Measurements from ENCODE around the gene SMIM31.
A peak's percentile ranks its signal among the peaks of the same experiment; 100 is the strongest.

SMIM31 gene

GRCh38 chr4:164779811-164780216 lies 25.9 kb downstream of the SMIM31 start:
- Histone ChIP-seq H3K9ac (ENCODE audit: low read length) (no peak overlapping the region), H3K4me1 (ENCODE audit: low read length) (no peaks in the 10 kb centered on the region), H3K4me2 (ENCODE audit: low read length) (no peak overlapping the region), H3K27ac (ENCODE audit: low read length) (no peak overlapping the region), H3K9me3 (ENCODE audit: insufficient read depth, low read length) (no peaks in the 10 kb centered on the region), H3K4me3 (ENCODE audit: low read length) (no peak overlapping the region), H3K36me3 (replicated peaks; ENCODE audit: low read depth, low read length) (no peaks in the 10 kb centered on the region), H4K20me1 (ENCODE audit: insufficient read depth, low read length) (no peaks in the 10 kb centered on the region), H3K27me3 (ENCODE audit: low read depth, low read length) (peaks cover 13% of the 10 kb centered on the region; the same call in 1 of the 2 replicates), H2AFZ (ENCODE audit: low read depth, low read length) (no peak overlapping the region), H3K79me2 (ENCODE audit: low read length) (no peaks in the 10 kb centered on the region)
- no peak for TF ChIP-seq EZH2phosphoT487 (IDR thresholded peaks at IDR 0.05; ENCODE audit: low read depth)
- TF ChIP-seq CTCF (IDR thresholded peaks at IDR 0.05; ENCODE audit: low read depth, low read length): peak; percentile 96

GRCh38 chr4:164780839-164781238 lies 26.9 kb downstream of the SMIM31 start:
- no peaks in the 10 kb centered on the region for H4K20me1 ChIP-seq (ENCODE audit: insufficient read depth, low read length)
- H3K79me2 ChIP-seq (ENCODE audit: low read length): no peaks in the 10 kb centered on the region
- H3K9ac ChIP-seq (ENCODE audit: low read length): no peak overlapping the region
- H3K4me3 ChIP-seq (ENCODE audit: low read length): no peak overlapping the region
- H2AFZ ChIP-seq (ENCODE audit: low read depth, low read length): no peak overlapping the region
- H3K4me2 ChIP-seq (ENCODE audit: low read length): no peak overlapping the region
- no peaks in the 10 kb centered on the region for H3K36me3 ChIP-seq (replicated peaks; ENCODE audit: low read depth, low read length)
- H3K27me3 ChIP-seq (ENCODE audit: low read depth, low read length): 0 out of 2 replicates have a peak, but pooled peaks cover 7% of the 10 kb centered on the region
- no peak overlapping the region for H3K27ac ChIP-seq (ENCODE audit: low read length)
- no peak for TF ChIP-seq EZH2phosphoT487 (IDR thresholded peaks at IDR 0.05; ENCODE audit: low read depth)
- TF ChIP-seq CTCF (IDR thresholded peaks at IDR 0.05; ENCODE audit: low read depth, low read length): no peak
- no peaks in the 10 kb centered on the region for H3K4me1 ChIP-seq (ENCODE audit: low read length)
- no peaks in the 10 kb centered on the region for H3K9me3 ChIP-seq (ENCODE audit: insufficient read depth, low read length)

- no peaks in the 10 kb centered on the region for H3K79me2 ChIP-seq (ENCODE audit: low read length)
Observed at GRCh38 chr4:164783976-164784375, 30.0 kb downstream of the SMIM31 start.

GRCh38 chr4:164789047-164789446 lies 35.1 kb downstream of the SMIM31 start:
- Histone ChIP-seq H3K27me3 (ENCODE audit: low read depth, low read length) (no peaks in the 10 kb centered on the region), H3K36me3 (replicated peaks; ENCODE audit: low read depth, low read length) (no peaks in the 10 kb centered on the region), H3K9me3 (ENCODE audit: insufficient read depth, low read length) (no peaks in the 10 kb centered on the region), H3K79me2 (ENCODE audit: low read length) (no peaks in the 10 kb centered on the region), H3K27ac (ENCODE audit: low read length) (no peak overlapping the region), H3K4me1 (ENCODE audit: low read length) (no peaks in the 10 kb centered on the region), H4K20me1 (ENCODE audit: insufficient read depth, low read length) (no peaks in the 10 kb centered on the region), H3K9ac (ENCODE audit: low read length) (no peak overlapping the region), H3K4me2 (ENCODE audit: low read length) (no peak overlapping the region), H3K4me3 (ENCODE audit: low read length) (no peak overlapping the region), H2AFZ (ENCODE audit: low read depth, low read length) (no peak overlapping the region)
- TF ChIP-seq EZH2phosphoT487 (IDR thresholded peaks at IDR 0.05; ENCODE audit: low read depth) (no peak), CTCF (IDR thresholded peaks at IDR 0.05; ENCODE audit: low read depth, low read length) (no peak)

More at GRCh38 chr4:164783976-164784375, 30.0 kb downstream of the SMIM31 start:
- H4K20me1 ChIP-seq (ENCODE audit: insufficient read depth, low read length): no peaks in the 10 kb centered on the region
- no peaks in the 10 kb centered on the region for H3K4me1 ChIP-seq (ENCODE audit: low read length)
- no peak overlapping the region for H3K27ac ChIP-seq (ENCODE audit: low read length)
- TF ChIP-seq EZH2phosphoT487 (IDR thresholded peaks at IDR 0.05; ENCODE audit: low read depth) (no peak), CTCF (IDR thresholded peaks at IDR 0.05; ENCODE audit: low read depth, low read length) (no peak)
- no peak overlapping the region for H3K4me3 ChIP-seq (ENCODE audit: low read length)
- H3K4me2 ChIP-seq (ENCODE audit: low read length): no peak overlapping the region
- H3K9ac ChIP-seq (ENCODE audit: low read length): no peak overlapping the region
- H3K27me3 ChIP-seq (ENCODE audit: low read depth, low read length): 0 out of 2 replicates have a peak, but pooled peaks cover 2% of the 10 kb centered on the region
- 0 out of 2 replicates have a peak overlapping the region, but pooled peaks have one; percentile 8 for H2AFZ ChIP-seq (ENCODE audit: low read depth, low read length)
- H3K36me3 ChIP-seq (replicated peaks; ENCODE audit: low read depth, low read length): no peaks in the 10 kb centered on the region
- H3K9me3 ChIP-seq (ENCODE audit: insufficient read depth, low read length): no peaks in the 10 kb centered on the region

All from OCI-LY3 (cell line).